ENCODE results near the gene RIOK2.

DNA sequence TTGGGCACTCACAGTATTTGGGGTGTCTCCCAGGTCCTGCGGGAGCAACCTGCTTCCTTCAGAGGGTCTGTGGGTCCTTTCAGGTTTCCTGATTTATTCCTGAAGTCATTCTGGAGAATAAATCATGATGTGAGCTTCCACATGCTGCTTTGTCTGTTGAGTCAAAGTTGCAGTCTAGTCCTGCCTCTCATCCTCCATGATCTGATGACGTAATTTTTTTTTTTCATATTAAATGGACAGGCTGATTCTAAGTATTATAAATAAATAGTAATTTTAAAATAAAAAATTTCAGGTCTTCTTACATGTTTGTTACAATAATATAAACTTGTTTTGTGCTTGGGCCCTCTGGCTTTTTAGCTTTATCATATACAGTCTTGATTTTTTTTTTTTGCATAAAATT lies 26.3 kb upstream of the RIOK2 start:
- no peak for TF ChIP-seq POLR2A (IDR thresholded peaks at IDR 0.05; ENCODE audit: control extremely low read depth in 1 of 2, low read depth in 2 of 2, low read length in 2 of 2)
- TF ChIP-seq, protein P1, sequence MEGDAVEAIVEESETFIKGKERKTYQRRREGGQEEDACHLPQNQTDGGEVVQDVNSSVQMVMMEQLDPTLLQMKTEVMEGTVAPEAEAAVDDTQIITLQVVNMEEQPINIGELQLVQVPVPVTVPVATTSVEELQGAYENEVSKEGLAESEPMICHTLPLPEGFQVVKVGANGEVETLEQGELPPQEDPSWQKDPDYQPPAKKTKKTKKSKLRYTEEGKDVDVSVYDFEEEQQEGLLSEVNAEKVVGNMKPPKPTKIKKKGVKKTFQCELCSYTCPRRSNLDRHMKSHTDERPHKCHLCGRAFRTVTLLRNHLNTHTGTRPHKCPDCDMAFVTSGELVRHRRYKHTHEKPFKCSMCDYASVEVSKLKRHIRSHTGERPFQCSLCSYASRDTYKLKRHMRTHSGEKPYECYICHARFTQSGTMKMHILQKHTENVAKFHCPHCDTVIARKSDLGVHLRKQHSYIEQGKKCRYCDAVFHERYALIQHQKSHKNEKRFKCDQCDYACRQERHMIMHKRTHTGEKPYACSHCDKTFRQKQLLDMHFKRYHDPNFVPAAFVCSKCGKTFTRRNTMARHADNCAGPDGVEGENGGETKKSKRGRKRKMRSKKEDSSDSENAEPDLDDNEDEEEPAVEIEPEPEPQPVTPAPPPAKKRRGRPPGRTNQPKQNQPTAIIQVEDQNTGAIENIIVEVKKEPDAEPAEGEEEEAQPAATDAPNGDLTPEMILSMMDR (IDR thresholded peaks at IDR 0.05; ENCODE audit: control extremely low read depth in 1 of 3, insufficient read depth in 1 of 3, low read depth in 1 of 3, low read length in 3 of 3), result no peak
- TF ChIP-seq TEAD4 (IDR thresholded peaks at IDR 0.05; ENCODE audit: low read depth, low read length), result no peak
- no peak for TF ChIP-seq EZH2 (IDR thresholded peaks at IDR 0.05; ENCODE audit: low read depth, low read length, severe bottlenecking)
- TF ChIP-seq CTBP2 (IDR thresholded peaks at IDR 0.05; ENCODE audit: borderline replicate concordance, insufficient read depth, insufficient read length, low read length), result no peak
